HepG2 (cell line): ENCODE measurements around the gene UBR4. TPM values are rescaled to one million over a fixed set of nuclear protein-coding genes. Genes with fewer than 3 reads are reported as not detected.

Source experiments
- ATAD3A ChIP-seq: sonication (generic); formaldehyde crosslinking; IDR thresholded peaks from 2 replicates; pipeline ENCODE4 v1.4.0; 2020; ENCODE audit warnings: missing genetic modification reagents
- BRF2 ChIP-seq: sonication (generic); formaldehyde crosslinking; IDR thresholded peaks from 2 replicates; pipeline ENCODE4 v1.8.1; 2022; ENCODE audit warnings: mild to moderate bottlenecking, missing genetic modification reagents
- ELF4 ChIP-seq: sonication (generic); formaldehyde crosslinking; IDR thresholded peaks from 2 replicates; pipeline ENCODE4 v1.5.0; 2020; ENCODE audit warnings: missing genetic modification reagents, mild to moderate bottlenecking, moderate library complexity, borderline replicate concordance
- FOXO4 ChIP-seq: sonication (generic); formaldehyde crosslinking; conservative IDR thresholded peaks from 2 replicates; pipeline ENCODE4 v1.8.1; 2023; ENCODE audit warnings: missing genetic modification reagents
- GATA4 ChIP-seq: sonication (generic); IDR thresholded peaks from 2 replicates; pipeline ENCODE4 v1.6.1; 2016; ENCODE audit warnings: antibody characterized with exemption, low read depth, borderline replicate concordance
- GRHL1 ChIP-seq: sonication (generic); formaldehyde crosslinking; conservative IDR thresholded peaks from 2 replicates; pipeline ENCODE4 v1.8.0; 2022; ENCODE audit warnings: missing genetic modification reagents
- LCORL ChIP-seq, 2 experiments: fragments of 450-650 bp in 1 of 2; sonication (generic) in 1 of 2; formaldehyde crosslinking in 1 of 2; IDR thresholded peaks; 2 replicates each; pipeline versions ENCODE4 v1.5.0 to v1.6.1; 2017 to 2020; ENCODE audit warnings: antibody characterized with exemption in 1 of 2, missing genetic modification reagents in 1 of 2
- MATR3 ChIP-seq: sonication (generic); formaldehyde crosslinking; IDR thresholded peaks from 2 replicates; pipeline ENCODE4 v1.4.0; 2020; ENCODE audit warnings: missing genetic modification reagents
- MXI1 ChIP-seq: IDR thresholded peaks from 3 replicates; pipeline ENCODE4 v1.6.1; 2012; ENCODE audit warnings: low read depth, low read length, inconsistent platforms, borderline replicate concordance
- NCOR1 ChIP-seq: fragments of 200-600 bp; sonication (generic); IDR thresholded peaks from 2 replicates; pipeline ENCODE4 v1.7.0; 2017; ENCODE audit warnings: antibody characterized with exemption, low read length, borderline replicate concordance
- NFKBIZ ChIP-seq: IDR thresholded peaks from 2 replicates; pipeline ENCODE4 v1.6.1; 2018; ENCODE audit warnings: missing genetic modification reagents, missing compliant biosample characterization
- REXO4 ChIP-seq: sonication (generic); formaldehyde crosslinking; IDR thresholded peaks from 2 replicates; pipeline ENCODE4 v1.8.0; 2022; ENCODE audit warnings: missing genetic modification reagents, mild to moderate bottlenecking, borderline replicate concordance
- SALL1 ChIP-seq: sonication (generic); formaldehyde crosslinking; IDR thresholded peaks from 2 replicates; pipeline ENCODE4 v1.8.0; 2022; ENCODE audit warnings: mild to moderate bottlenecking, missing genetic modification reagents
- TFE3 ChIP-seq: IDR thresholded peaks from 2 replicates; pipeline ENCODE4 v1.6.1; 2016
- ZBTB49 ChIP-seq: sonication (generic); formaldehyde crosslinking; IDR thresholded peaks from 2 replicates; pipeline ENCODE4 v1.4.0; 2020; ENCODE audit warnings: missing genetic modification reagents, borderline replicate concordance
- ZBTB7B ChIP-seq: sonication (generic); formaldehyde crosslinking; IDR thresholded peaks from 2 replicates; pipeline ENCODE4 v1.4.0; 2020; ENCODE audit warnings: missing genetic modification reagents
- ZNF451 ChIP-seq: sonication (generic); formaldehyde crosslinking; IDR thresholded peaks from 2 replicates; pipeline ENCODE4 v1.5.0; 2020; ENCODE audit warnings: mild to moderate bottlenecking, missing genetic modification reagents
- ZNF691 ChIP-seq: sonication (generic); formaldehyde crosslinking; IDR thresholded peaks from 2 replicates; pipeline ENCODE4 v1.4.0; 2020; ENCODE audit warnings: missing genetic modification reagents, low read depth, mild to moderate bottlenecking, borderline replicate concordance
- polyA plus RNA-seq, 8 experiments: library from polyadenylated mRNA; depleted of rRNA in 3 of 8; stranded (reverse) in 7 of 8; unstranded in 1 of 8; fragments of >200 nt; fragmentation: Illumina TruSeq in 4 of 8; extraction: Trizol in 4 of 8; gene quantifications; 2 replicates each; pipeline versions ENCODE4 v1.2.1 to v1.2.3, GENCODE V29; 2011 to 2016; ENCODE audit warnings: low read depth in 4 of 8, missing spikeins in 1 of 8, mixed read lengths in 1 of 8; ENCODE audit not compliant: insufficient read depth in 1 of 8
- total RNA-seq, 5 experiments: library from RNA; depleted of rRNA; stranded (reverse); fragments of >200 nt; fragmentation: Illumina TruSeq; extraction: Trizol; gene quantifications; 2 replicates each; pipeline ENCODE4 v1.2.3, GENCODE V29; 2016; ENCODE audit warnings: low read depth in 1 of 5

The UBR4 gene
- total and polyA plus RNA-seq, 2 of the 13 experiments (the other 11 are each of a cell fraction or from before 2014, with no cell fraction given), result 59.1 to 106 TPM

- no peak for TF ChIP-seq GRHL1 (CRISPR knock-in tag)
- 0 out of 2 replicates have a peak, but pooled peaks have one; percentile 57 for TF ChIP-seq GATA4
- TF ChIP-seq ZBTB49 (CRISPR knock-in tag), result no peak; the same call in 1 of the 2 replicates
- TF ChIP-seq LCORL (IDR thresholded peaks at IDR 0.05), result no peak
- peak; percentile 68; the same call in 1 of the 2 replicates for TF ChIP-seq LCORL (CRISPR knock-in tag; IDR thresholded peaks at IDR 0.05)
- TF ChIP-seq NCOR1, result no peak
- TF ChIP-seq ELF4, result peak; percentile 73; the same call in 1 of the 2 replicates
- TF ChIP-seq BRF2 (CRISPR knock-in tag), result peak; percentile 76; the same call in 1 of the 2 replicates
- TF ChIP-seq ZNF691, result peak; percentile 22; the same call in 1 of the 2 replicates
- TF ChIP-seq MATR3 (CRISPR knock-in tag), result no peak
- peak; percentile 91; the same call in 2 of the 3 replicates for TF ChIP-seq MXI1
- TF ChIP-seq SALL1 (CRISPR knock-in tag), result peak; percentile 77
- TF ChIP-seq REXO4 (CRISPR knock-in tag), result no peak
- TF ChIP-seq ZNF451, result peak; percentile 70; the same call in 1 of the 2 replicates
- no peak for TF ChIP-seq FOXO4 (CRISPR knock-in tag)
- no peak for TF ChIP-seq ATAD3A (CRISPR knock-in tag)
- TF ChIP-seq TFE3, result peak; percentile 40; the same call in 1 of the 2 replicates
- TF ChIP-seq NFKBIZ, result 0 out of 2 replicates have a peak, but pooled peaks have one; percentile 25
- TF ChIP-seq ZBTB7B, result peak; percentile 74; the same call in 1 of the 2 replicates
Observed at GRCh38 chr1:19251305-19252196, 41.5 kb upstream of the UBR4 start, which contains the start of the genes EMC1 and MRTO4 (continued).
